Brain microvascular endothelial cell (primary cell): ENCODE results near the gene PRR36.

ENCODE experiments used
- DNase-seq: peaks from one replicate; pipeline ENCODE4 v3.0.0-alpha.2; 2020
- H3K27ac ChIP-seq: fragments of 250-450 bp; sonication (Bioruptor Pico); 2 replicates; pipeline ENCODE4 v1.5.1; 2020; ENCODE audit warnings: mild to moderate bottlenecking, moderate library complexity
- H3K27me3 ChIP-seq: fragments of 250-450 bp; sonication (Bioruptor Pico); replicated peaks from 2 replicates; pipeline ENCODE4 v1.5.1; 2020; ENCODE audit warnings: mild to moderate bottlenecking
- H3K36me3 ChIP-seq: fragments of 250-450 bp; sonication (Bioruptor Pico); replicated peaks from 2 replicates; pipeline ENCODE4 v1.5.1; 2020; ENCODE audit warnings: mild to moderate bottlenecking
- H3K4me3 ChIP-seq: 2 replicates; pipeline ENCODE4 v1.5.1; 2011; ENCODE audit warnings: low read depth, mild to moderate bottlenecking, control low read depth, low read length, moderate library complexity
- in situ Hi-C: cut with HindIII; loops from 2 replicates; pipeline ENCODE4 v1.10.0; 2017; ENCODE audit warnings: low sequenced_read_pairs, low pct_ligation_motif_present
- TF ChIP-seq, protein P1 (sequence below): IDR thresholded peaks from 2 replicates; pipeline ENCODE4 v1.5.1; 2011; ENCODE audit warnings: low read depth, mild to moderate bottlenecking, moderate library complexity, low read length, control low read depth, inconsistent platforms; ENCODE audit errors: missing control alignments

PRR36 gene

DNA sequence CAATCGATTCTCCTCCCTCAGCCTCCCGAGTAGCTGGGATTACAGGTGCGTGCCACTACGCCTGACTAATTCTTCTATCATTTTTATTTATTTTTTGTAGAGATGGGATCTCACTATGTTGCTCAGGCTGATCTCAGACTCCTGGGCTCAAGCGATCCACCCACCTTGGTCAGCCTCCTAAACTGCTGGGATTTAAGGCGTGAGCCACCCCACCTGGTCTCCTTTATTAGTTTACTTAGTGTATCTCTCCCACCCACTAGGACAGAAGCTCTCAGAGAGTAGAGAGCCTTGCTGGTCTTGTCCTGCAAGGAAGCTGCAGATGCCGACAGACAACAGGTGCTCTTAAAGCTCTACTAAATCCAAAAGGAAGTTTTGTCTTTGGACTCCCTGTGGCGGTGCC is 11.6 kb upstream of the PRR36 start:
- in situ Hi-C loops = no loop called here
- no peak overlapping the region for H3K4me3 ChIP-seq
- TF ChIP-seq, protein P1, sequence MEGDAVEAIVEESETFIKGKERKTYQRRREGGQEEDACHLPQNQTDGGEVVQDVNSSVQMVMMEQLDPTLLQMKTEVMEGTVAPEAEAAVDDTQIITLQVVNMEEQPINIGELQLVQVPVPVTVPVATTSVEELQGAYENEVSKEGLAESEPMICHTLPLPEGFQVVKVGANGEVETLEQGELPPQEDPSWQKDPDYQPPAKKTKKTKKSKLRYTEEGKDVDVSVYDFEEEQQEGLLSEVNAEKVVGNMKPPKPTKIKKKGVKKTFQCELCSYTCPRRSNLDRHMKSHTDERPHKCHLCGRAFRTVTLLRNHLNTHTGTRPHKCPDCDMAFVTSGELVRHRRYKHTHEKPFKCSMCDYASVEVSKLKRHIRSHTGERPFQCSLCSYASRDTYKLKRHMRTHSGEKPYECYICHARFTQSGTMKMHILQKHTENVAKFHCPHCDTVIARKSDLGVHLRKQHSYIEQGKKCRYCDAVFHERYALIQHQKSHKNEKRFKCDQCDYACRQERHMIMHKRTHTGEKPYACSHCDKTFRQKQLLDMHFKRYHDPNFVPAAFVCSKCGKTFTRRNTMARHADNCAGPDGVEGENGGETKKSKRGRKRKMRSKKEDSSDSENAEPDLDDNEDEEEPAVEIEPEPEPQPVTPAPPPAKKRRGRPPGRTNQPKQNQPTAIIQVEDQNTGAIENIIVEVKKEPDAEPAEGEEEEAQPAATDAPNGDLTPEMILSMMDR = no peak
- no peak overlapping the region for H3K27ac ChIP-seq
- DNase-seq = no peak
- H3K27me3 ChIP-seq = no peaks in the 10 kb centered on the region
- no peaks in the 10 kb centered on the region for H3K36me3 ChIP-seq

DNA sequence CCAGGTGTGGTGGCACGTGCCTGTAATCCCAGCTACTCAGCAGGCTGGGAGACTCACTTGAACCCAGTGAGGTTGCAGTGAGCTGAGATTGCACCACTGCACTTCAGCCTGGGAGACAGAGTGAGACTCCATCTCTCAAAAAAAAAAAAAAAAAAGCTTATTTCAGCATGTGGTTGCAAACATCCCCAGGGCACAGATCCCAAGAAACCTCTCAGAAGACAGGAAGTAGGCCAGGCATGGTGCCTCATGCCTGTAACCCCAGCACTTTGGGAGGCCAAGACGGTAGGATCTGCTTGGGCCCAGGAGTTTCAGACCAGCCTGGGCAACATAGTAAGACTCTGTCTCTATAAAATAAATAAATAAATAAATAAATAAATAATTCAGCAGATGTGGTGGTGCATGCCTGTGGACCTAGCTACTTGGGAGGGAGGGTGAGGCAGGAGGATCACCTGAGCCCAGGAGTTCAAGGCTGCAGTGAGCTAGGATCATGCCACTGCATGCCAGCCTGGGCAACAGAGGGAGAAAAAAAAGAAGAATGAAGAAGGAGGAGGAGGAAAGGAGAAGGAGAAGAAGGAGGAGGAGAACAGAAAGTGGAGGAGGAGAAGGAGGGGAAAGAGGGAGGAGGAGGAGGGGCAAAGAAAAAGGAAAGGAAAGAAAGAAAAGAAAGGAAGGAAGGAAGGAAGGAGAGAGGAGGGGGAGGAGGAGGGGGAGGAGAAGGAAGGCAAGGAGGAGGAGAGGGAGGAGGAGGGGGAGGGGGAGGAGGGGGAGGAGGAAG is 9.8 kb upstream of the PRR36 start:
- TF ChIP-seq, protein P1 = no peak
- DNase-seq = no peak
- Histone ChIP-seq H3K4me3 (no peak overlapping the region), H3K27me3 (no peaks in the 10 kb centered on the region), H3K36me3 (no peaks in the 10 kb centered on the region), H3K27ac (no peak overlapping the region)
- in situ Hi-C loops = no loop called here

DNA sequence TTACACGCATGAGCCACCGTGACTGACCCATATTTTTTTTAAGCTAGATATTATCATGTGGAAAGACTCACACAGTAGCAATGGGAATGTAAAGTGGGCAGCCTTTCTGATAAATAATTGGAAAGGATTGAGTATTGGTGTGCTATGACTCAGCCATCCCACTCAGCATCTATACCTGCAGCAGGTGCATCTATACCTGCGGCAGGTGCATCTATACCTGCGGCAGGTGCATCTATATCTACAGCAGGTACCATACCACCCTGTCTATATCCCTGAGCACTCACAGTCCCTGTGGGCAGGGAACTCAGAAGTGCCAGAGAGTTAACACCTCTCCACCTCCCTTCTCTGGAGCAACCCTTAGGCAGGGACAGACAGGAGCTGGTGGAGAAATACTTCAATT is 8.9 kb upstream of the PRR36 start:
- H3K27ac ChIP-seq = no peak overlapping the region
- DNase-seq = no peak
- TF ChIP-seq, protein P1 = no peak
- H3K4me3 ChIP-seq = no peak overlapping the region
- H3K36me3 ChIP-seq = no peaks in the 10 kb centered on the region
- in situ Hi-C loops = no loop called here
- no peaks in the 10 kb centered on the region for H3K27me3 ChIP-seq

DNA sequence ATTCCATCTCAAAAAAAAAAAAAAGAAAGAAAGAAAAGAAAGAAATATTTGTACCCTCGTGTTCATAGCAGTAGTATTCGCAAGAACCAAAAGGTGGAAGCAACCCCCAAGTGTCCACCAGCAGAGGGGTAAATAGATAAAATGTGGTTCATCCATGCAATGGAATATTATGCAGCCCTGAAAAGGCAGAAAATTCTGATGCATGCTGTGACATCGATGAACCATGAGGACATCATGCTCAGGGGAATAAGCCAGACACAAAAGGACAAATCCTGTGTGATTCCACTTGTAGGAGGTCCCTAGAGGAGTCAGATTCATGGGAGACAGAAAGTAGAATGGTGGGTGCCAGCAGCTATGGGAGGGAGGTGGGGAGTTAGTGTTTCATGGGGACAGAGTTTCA is 7.7 kb upstream of the PRR36 start:
- no peak overlapping the region for H3K27ac ChIP-seq
- H3K36me3 ChIP-seq = no peaks in the 10 kb centered on the region
- H3K27me3 ChIP-seq = no peaks in the 10 kb centered on the region
- DNase-seq = no peak
- in situ Hi-C loops = no loop called here
- no peak overlapping the region for H3K4me3 ChIP-seq
- TF ChIP-seq, protein P1 = no peak

DNA sequence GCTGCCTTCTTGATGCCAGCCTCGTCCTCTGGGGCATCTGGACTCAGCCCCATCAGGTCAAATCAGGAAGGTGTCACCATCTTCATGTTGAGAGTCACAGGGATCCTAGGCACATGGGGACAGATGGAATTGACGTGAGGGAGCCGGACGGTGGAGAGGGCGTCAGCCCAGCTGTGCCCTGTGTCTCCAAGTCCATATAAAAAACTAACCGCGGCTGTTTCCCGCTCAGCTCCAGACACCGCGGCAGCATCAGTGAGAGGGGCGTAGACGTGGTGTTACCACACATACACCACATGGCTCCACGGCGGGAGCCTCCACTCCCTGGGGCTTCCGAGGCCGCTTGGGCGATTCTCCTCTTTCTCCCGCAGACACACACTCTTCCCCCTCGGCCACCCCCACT is 5.6 kb upstream of the PRR36 start:
- DNase-seq = no peak
- TF ChIP-seq, protein P1 = no peak
- no peaks in the 10 kb centered on the region for H3K27me3 ChIP-seq
- in situ Hi-C loops = no loop called here
- H3K36me3 ChIP-seq = no peaks in the 10 kb centered on the region
- H3K27ac ChIP-seq = no peak overlapping the region
- H3K4me3 ChIP-seq = no peak overlapping the region
